Activated naive CD4-positive, alpha-beta T cell treated with anti-CD3 and anti-CD28 coated beads, Interleukin-2, amount 50 U/mL, for 24 hours (primary cell): ENCODE results near the gene ELOB.
"Not testable (repeated sequence)": the region's sequence is repeated elsewhere in the genome, so short reads cannot be mapped to it uniquely, and the experiment has no call there.

Experiments
- H3K27ac Mint-ChIP-seq: one replicate; pipeline ENCODE4 v1.8.0; 2021; ENCODE audit warnings: mild to moderate bottlenecking, mixed read lengths
- H3K27me3 Mint-ChIP-seq: one replicate; pipeline ENCODE4 v1.8.0; 2021; ENCODE audit warnings: mixed read lengths
- H3K36me3 Mint-ChIP-seq: one replicate; pipeline ENCODE4 v1.8.0; 2021; ENCODE audit warnings: mixed read lengths
- H3K4me1 Mint-ChIP-seq: one replicate; pipeline ENCODE4 v1.8.0; 2021; ENCODE audit warnings: mixed read lengths
- H3K4me3 Mint-ChIP-seq: one replicate; pipeline ENCODE4 v1.8.0; 2021; ENCODE audit warnings: mild to moderate bottlenecking, mixed read lengths
- H3K9me3 Mint-ChIP-seq: one replicate; pipeline ENCODE4 v1.8.0; 2021; ENCODE audit warnings: mixed read lengths

The ELOB gene

GRCh38 chr16:2737895-2738418, 39.1 kb downstream of the ELOB start:
- Mint-ChIP-seq H3K27ac (no peak overlapping the region), H3K9me3 (no peaks in the 10 kb centered on the region), H3K4me1 (no peaks in the 10 kb centered on the region), H3K36me3 (no peaks in the 10 kb centered on the region), H3K4me3 (no peak overlapping the region), H3K27me3 (no peaks in the 10 kb centered on the region)

- Mint-ChIP-seq H3K27me3 (no peaks in the 10 kb centered on the region), H3K9me3 (no peaks in the 10 kb centered on the region), H3K27ac (no peak overlapping the region), H3K36me3 (no peaks in the 10 kb centered on the region), H3K4me3 (no peak overlapping the region), H3K4me1 (no peaks in the 10 kb centered on the region)
Measured at GRCh38 chr16:2737238-2737605, 39.9 kb downstream of the ELOB start.

- H3K36me3 Mint-ChIP-seq: no peaks in the 10 kb centered on the region
- H3K27ac Mint-ChIP-seq: no peak overlapping the region
- H3K9me3 Mint-ChIP-seq: no peaks in the 10 kb centered on the region
- H3K4me1 Mint-ChIP-seq: no peaks in the 10 kb centered on the region
- H3K27me3 Mint-ChIP-seq: no peaks in the 10 kb centered on the region
- no peak overlapping the region for H3K4me3 Mint-ChIP-seq
Measured at GRCh38 chr16:2736476-2737237, 40.4 kb downstream of the ELOB start.

- H3K36me3 Mint-ChIP-seq: no peaks in the 10 kb centered on the region
- H3K4me1 Mint-ChIP-seq: no peaks in the 10 kb centered on the region
- no peaks in the 10 kb centered on the region for H3K27me3 Mint-ChIP-seq
- no peak overlapping the region for H3K27ac Mint-ChIP-seq
- H3K4me3 Mint-ChIP-seq: no peak overlapping the region
- no peaks in the 10 kb centered on the region for H3K9me3 Mint-ChIP-seq
Measured at GRCh38 chr16:2734844-2735515, 42.1 kb downstream of the ELOB start.

GRCh38 chr16:2728034-2728433, 49.0 kb downstream of the ELOB start:
- no peaks in the 10 kb centered on the region for H3K4me1 Mint-ChIP-seq
- H3K9me3 Mint-ChIP-seq: no peaks in the 10 kb centered on the region
- H3K36me3 Mint-ChIP-seq: no peaks in the 10 kb centered on the region
- H3K4me3 Mint-ChIP-seq: no peak overlapping the region
- H3K27me3 Mint-ChIP-seq: peaks cover 10% of the 10 kb centered on the region
- no peak overlapping the region for H3K27ac Mint-ChIP-seq

GRCh38 chr16:2726923-2727322, 50.2 kb downstream of the ELOB start:
- Mint-ChIP-seq H3K4me1 (no peaks in the 10 kb centered on the region), H3K9me3 (no peaks in the 10 kb centered on the region), H3K36me3 (no peaks in the 10 kb centered on the region), H3K27ac (no peak overlapping the region), H3K27me3 (peaks cover 10% of the 10 kb centered on the region), H3K4me3 (no peak overlapping the region)

- no peaks in the 10 kb centered on the region for H3K9me3 Mint-ChIP-seq
- no peak overlapping the region for H3K4me3 Mint-ChIP-seq
- H3K36me3 Mint-ChIP-seq: no peaks in the 10 kb centered on the region
- H3K4me1 Mint-ChIP-seq: no peaks in the 10 kb centered on the region
- no peak overlapping the region for H3K27ac Mint-ChIP-seq
- H3K27me3 Mint-ChIP-seq: peaks cover 10% of the 10 kb centered on the region
Measured at GRCh38 chr16:2724816-2725348, 52.2 kb downstream of the ELOB start.

GRCh38 chr16:2724088-2724676, 52.9 kb downstream of the ELOB start:
- no peaks in the 10 kb centered on the region for H3K36me3 Mint-ChIP-seq
- no peak overlapping the region for H3K4me3 Mint-ChIP-seq
- H3K27ac Mint-ChIP-seq: no peak overlapping the region
- no peaks in the 10 kb centered on the region for H3K4me1 Mint-ChIP-seq
- peaks cover 10% of the 10 kb centered on the region for H3K27me3 Mint-ChIP-seq
- H3K9me3 Mint-ChIP-seq: no peaks in the 10 kb centered on the region

- not testable (repeated sequence) for H3K36me3 Mint-ChIP-seq, H3K9me3 Mint-ChIP-seq, H3K4me1 Mint-ChIP-seq, H3K27me3 Mint-ChIP-seq
- Mint-ChIP-seq H3K4me3 (peak overlapping the region; percentile 68), H3K27ac (peak overlapping the region; percentile 46)
Measured at GRCh38 chr16:2721634-2722173, 55.4 kb downstream of the ELOB start.
